Measurements from ENCODE around the gene PLAAT4. TPM values are rescaled to one million over a fixed set of nuclear protein-coding genes. Genes with fewer than 3 reads are reported as not detected.

PLAAT4 gene
- total RNA-seq, 1 experiment from 2014 or later: 2.9 TPM

DNA sequence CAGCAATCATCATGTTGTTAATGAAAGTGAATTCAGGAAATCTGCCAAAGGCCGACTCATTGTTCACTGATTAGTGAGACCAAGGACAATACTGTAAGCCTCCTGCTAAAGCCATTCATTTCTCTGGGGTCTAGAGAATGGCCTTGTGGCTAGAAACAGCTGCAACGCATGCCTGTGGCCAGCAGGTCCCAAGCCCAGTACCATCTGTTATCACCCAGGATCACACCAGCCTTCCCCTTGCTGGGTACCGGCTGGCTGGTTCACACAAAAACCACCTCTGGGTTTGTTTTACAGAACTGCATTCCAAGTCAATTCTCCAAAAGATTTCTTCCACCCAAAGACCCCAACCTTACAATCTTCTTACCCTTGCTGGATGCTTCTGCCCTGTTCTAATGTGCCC lies 46.7 kb upstream of the PLAAT4 start:
- CTCF ChIA-PET: interaction anchor here (0.8 to 4.5 kb wide), 14 partner anchors 10 to 584 kb away, joined by 3 to 46 read pairs (median 4); partner anchors contain the start of gene LGALS12
- no peak for TF ChIP-seq NR1H2 (CRISPR knock-in tag; IDR thresholded peaks at IDR 0.05)
- 0 out of 2 replicates have a peak, but pooled peaks have one; percentile 7 for TF ChIP-seq USF2 (CRISPR knock-in tag; IDR thresholded peaks at IDR 0.05)
- DNase-seq (ENCODE audit: low spot score): peak; percentile 39
- peaks cover 33% of the 10 kb centered on the region for H3K9me3 Mint-ChIP-seq
- H3K4me1 Mint-ChIP-seq: peaks cover 40% of the 10 kb centered on the region
- POLR2A ChIA-PET: interaction anchor here (1.4 kb wide), 1 partner anchor 15 kb away, joined by 4 read pairs; no protein-coding TSS in a partner anchor
- H3K36me3 Mint-ChIP-seq: peaks cover 37% of the 10 kb centered on the region
- H3K4me3 Mint-ChIP-seq: peak overlapping the region; percentile 77
- H3K27me3 Mint-ChIP-seq (ENCODE audit: low read depth): peaks cover 18% of the 10 kb centered on the region
- peak; percentile 73 for ATAC-seq
- peak overlapping the region; percentile 90 for H3K27ac Mint-ChIP-seq

DNA sequence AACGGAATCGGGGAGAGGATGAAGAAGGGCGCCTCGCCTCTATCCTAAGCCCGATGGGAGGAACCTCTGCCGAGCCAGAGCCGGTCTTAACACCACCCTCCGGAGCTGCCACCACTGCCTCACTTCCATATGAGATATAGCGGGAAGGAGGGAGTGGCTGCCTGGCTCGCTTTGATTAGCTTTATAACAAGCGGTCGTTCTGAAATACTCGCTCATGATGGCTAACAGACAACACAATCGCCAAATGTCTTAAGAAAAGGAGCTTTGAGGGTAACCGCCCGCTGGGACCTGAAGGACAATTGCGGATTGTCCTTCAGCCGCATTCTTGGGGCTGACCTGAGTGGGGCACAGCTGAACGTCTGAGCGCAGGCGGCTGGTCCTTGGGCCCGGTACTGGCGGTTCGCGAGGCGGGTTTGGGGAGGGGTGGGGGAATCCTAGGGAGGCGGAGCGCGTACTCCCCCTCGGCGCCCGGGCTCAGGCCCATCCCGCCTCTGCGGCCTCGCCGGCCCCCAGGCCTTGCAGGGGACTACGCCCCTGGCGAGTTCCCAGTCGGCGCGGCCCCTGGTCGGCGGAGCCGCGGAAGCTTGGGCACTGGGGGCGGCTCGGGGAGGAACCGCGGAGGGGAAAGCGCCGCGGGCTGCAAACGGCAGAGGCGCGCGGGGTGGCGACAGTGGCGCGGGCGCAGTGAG lies 45.9 kb upstream of the PLAAT4 start, which contains the start of gene PLAAT5:
PLAAT5 (minus strand) TSS at position 617 of the 689 bp plus-strand sequence; CDS start at position 484, 133 bp downstream.
- peak within 1 kb of the TSS; percentile 90 for H3K27ac Mint-ChIP-seq

More for the DNA sequence above, 45.9 kb upstream of the PLAAT4 start, which contains the start of gene PLAAT5:
- DNase-seq (ENCODE audit: low spot score) (peak; percentile 56), ATAC-seq (peak; percentile 63)
- peak within 1 kb of the TSS; percentile 77 for H3K4me3 Mint-ChIP-seq
- ChIA-PET POLR2A (interaction anchor here (0.5 to 1.4 kb wide), 4 partner anchors 10 to 429 kb away, joined by 3 to 4 read pairs (median 3); no protein-coding TSS in a partner anchor), CTCF (interaction anchor here (0.6 to 4.5 kb wide), 12 partner anchors 11 to 898 kb away, joined by 3 to 46 read pairs (median 5); partner anchors contain the start of gene LGALS12)
- peaks cover 25% of the 10 kb centered on the region for H3K9me3 Mint-ChIP-seq
- H3K36me3 Mint-ChIP-seq: peaks cover 29% of the 10 kb centered on the region
- TF ChIP-seq, protein P1, sequence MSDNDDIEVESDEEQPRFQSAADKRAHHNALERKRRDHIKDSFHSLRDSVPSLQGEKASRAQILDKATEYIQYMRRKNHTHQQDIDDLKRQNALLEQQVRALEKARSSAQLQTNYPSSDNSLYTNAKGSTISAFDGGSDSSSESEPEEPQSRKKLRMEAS (CRISPR knock-in tag; IDR thresholded peaks at IDR 0.05): peak; percentile 50; the same call in 1 of the 2 replicates
- TF ChIP-seq MYBL2 (CRISPR knock-in tag; IDR thresholded peaks at IDR 0.05): peak; percentile 55; the same call in 1 of the 2 replicates
- TF ChIP-seq KAT7 (CRISPR knock-in tag; IDR thresholded peaks at IDR 0.05; ENCODE audit: borderline replicate concordance): 0 out of 2 replicates have a peak, but pooled peaks have one; percentile 67
- TF ChIP-seq, protein P2, sequence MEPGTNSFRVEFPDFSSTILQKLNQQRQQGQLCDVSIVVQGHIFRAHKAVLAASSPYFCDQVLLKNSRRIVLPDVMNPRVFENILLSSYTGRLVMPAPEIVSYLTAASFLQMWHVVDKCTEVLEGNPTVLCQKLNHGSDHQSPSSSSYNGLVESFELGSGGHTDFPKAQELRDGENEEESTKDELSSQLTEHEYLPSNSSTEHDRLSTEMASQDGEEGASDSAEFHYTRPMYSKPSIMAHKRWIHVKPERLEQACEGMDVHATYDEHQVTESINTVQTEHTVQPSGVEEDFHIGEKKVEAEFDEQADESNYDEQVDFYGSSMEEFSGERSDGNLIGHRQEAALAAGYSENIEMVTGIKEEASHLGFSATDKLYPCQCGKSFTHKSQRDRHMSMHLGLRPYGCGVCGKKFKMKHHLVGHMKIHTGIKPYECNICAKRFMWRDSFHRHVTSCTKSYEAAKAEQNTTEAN (CRISPR knock-in tag; IDR thresholded peaks at IDR 0.05): peak; percentile 22; the same call in 1 of the 2 replicates
- no peak for TF ChIP-seq GRHL2 (CRISPR knock-in tag; IDR thresholded peaks at IDR 0.05; ENCODE audit: insufficient replicate concordance, severe bottlenecking)
- TF ChIP-seq HMGXB4 (CRISPR knock-in tag; IDR thresholded peaks at IDR 0.05): peak; percentile 84; the same call in 1 of the 2 replicates
- no peak for TF ChIP-seq TCF7 (CRISPR knock-in tag; IDR thresholded peaks at IDR 0.05; ENCODE audit: low read depth)
- TF ChIP-seq ESRRA (CRISPR knock-in tag; IDR thresholded peaks at IDR 0.05; ENCODE audit: borderline replicate concordance): 0 out of 2 replicates have a peak, but pooled peaks have one; percentile 23
- 0 out of 2 replicates have a peak, but pooled peaks have one; percentile 46 for TF ChIP-seq FOXP1 (CRISPR knock-in tag; IDR thresholded peaks at IDR 0.05; ENCODE audit: borderline replicate concordance)
- TF ChIP-seq, protein P3, sequence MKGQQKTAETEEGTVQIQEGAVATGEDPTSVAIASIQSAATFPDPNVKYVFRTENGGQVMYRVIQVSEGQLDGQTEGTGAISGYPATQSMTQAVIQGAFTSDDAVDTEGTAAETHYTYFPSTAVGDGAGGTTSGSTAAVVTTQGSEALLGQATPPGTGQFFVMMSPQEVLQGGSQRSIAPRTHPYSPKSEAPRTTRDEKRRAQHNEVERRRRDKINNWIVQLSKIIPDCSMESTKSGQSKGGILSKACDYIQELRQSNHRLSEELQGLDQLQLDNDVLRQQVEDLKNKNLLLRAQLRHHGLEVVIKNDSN (CRISPR knock-in tag; IDR thresholded peaks at IDR 0.05): no peak
- TF ChIP-seq, protein P4, sequence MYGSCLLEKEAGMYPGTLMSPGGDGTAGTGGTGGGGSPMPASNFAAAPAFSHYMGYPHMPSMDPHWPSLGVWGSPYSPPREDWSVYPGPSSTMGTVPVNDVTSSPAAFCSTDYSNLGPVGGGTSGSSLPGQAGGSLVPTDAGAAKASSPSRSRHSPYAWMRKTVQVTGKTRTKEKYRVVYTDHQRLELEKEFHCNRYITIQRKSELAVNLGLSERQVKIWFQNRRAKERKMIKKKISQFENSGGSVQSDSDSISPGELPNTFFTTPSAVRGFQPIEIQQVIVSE (CRISPR knock-in tag; IDR thresholded peaks at IDR 0.05; ENCODE audit: borderline replicate concordance): no peak
- no peak for TF ChIP-seq ATF3 (CRISPR knock-in tag; conservative IDR thresholded peaks at IDR 0.05)
- TF ChIP-seq PRRX2 (CRISPR knock-in tag; IDR thresholded peaks at IDR 0.05): no peak
- TF ChIP-seq ZNF423 (CRISPR knock-in tag; IDR thresholded peaks at IDR 0.05): peak; percentile 54; the same call in 1 of the 2 replicates
- TF ChIP-seq SP1 (CRISPR knock-in tag; conservative IDR thresholded peaks at IDR 0.05): peak; percentile 21; the same call in 1 of the 2 replicates
- peaks cover 40% of the 10 kb centered on the region for H3K4me1 Mint-ChIP-seq
- peaks cover 18% of the 10 kb centered on the region for H3K27me3 Mint-ChIP-seq (ENCODE audit: low read depth)
